ENCODE data around the gene CLDN8.

DNA sequence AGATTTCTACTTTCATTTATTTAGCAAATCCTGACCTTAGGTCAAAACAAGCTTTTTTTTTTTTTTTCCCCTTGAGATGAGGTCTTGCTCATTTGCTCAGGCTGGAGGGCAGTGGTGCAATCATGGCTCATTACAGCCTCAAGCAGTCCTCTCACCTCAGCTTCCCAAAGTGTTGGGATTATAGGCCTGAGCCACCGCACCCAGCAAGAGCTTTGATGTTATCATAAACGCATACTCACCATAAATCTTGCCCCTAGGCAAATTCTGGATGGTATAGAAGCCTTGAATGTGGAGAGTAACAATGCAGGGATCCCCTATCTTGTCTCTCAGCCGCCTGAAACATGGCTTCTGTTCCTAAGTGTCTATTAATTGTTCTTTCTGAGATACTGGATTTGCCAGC lies 24.8 kb upstream of the CLDN8 start:
- TF ChIP-seq, protein P1, sequence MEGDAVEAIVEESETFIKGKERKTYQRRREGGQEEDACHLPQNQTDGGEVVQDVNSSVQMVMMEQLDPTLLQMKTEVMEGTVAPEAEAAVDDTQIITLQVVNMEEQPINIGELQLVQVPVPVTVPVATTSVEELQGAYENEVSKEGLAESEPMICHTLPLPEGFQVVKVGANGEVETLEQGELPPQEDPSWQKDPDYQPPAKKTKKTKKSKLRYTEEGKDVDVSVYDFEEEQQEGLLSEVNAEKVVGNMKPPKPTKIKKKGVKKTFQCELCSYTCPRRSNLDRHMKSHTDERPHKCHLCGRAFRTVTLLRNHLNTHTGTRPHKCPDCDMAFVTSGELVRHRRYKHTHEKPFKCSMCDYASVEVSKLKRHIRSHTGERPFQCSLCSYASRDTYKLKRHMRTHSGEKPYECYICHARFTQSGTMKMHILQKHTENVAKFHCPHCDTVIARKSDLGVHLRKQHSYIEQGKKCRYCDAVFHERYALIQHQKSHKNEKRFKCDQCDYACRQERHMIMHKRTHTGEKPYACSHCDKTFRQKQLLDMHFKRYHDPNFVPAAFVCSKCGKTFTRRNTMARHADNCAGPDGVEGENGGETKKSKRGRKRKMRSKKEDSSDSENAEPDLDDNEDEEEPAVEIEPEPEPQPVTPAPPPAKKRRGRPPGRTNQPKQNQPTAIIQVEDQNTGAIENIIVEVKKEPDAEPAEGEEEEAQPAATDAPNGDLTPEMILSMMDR (optimal IDR thresholded peaks at IDR 0.05 in 1 of 3, IDR thresholded peaks at IDR 0.05 in 1 of 3, conservative IDR thresholded peaks at IDR 0.05 in 1 of 3; ENCODE audit: extremely low read depth in 1 of 3, insufficient read depth in 2 of 3, low read length in 3 of 3) = no peak
- no peak for TF ChIP-seq EZH2 (IDR thresholded peaks at IDR 0.05; ENCODE audit: low read length)

Measured in keratinocyte (primary cell).